ENCODE measurements around the gene PDZK1. TPM values are rescaled to one million over a fixed set of nuclear protein-coding genes. Genes with fewer than 3 reads are reported as not detected.
"Not testable (repeated sequence)": the region's sequence is repeated elsewhere in the genome, so short reads cannot be mapped to it uniquely, and the experiment has no call there.

The PDZK1 gene
- total and polyA plus RNA-seq, 10 donors, result 0.26 to 0.63 (median 0.37) TPM; not detected in 4

DNA sequence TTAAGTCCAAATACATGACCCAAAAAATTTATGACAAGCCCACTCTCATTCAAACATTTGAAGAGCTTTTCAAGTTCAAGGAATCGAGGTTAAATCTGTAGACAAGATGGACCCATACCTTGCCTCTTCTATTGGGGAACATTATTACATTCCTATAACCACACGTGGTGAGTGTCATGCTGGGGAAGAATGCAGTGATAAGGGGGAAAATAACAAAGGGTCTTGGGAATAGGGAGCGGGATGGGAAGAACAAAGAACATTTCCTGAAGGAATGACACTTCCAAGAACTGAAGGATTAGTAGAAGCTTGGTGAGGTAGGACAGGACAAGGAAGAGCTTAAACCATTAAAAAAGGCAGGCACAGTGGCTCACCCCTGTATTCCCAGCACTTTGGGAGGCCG is 18.8 kb downstream of the PDZK1 start:
- intact Hi-C loops (cut with DNase I; ENCODE audit: low total_unique reads), result no loop called here
- H3K27me3 ChIP-seq (replicated peaks in 1 of 7), result no peaks in the 10 kb centered on the region
- no peak overlapping the region for H3K4me3 ChIP-seq
- peaks cover 0 to 29% (median 17%) of the 10 kb centered on the region in 6 donors for H3K4me1 ChIP-seq
- H3K36me3 ChIP-seq, result no peaks in the 10 kb centered on the region
- no peak for DNase-seq
- peak overlapping the region in 1 of 8 donors; percentile 44 for H3K27ac ChIP-seq
- TF ChIP-seq CTCF (IDR thresholded peaks at IDR 0.05 in 8 of 11, conservative IDR thresholded peaks at IDR 0.05 in 3 of 11) (no peak), POLR2A (IDR thresholded peaks at IDR 0.05) (no peak), POLR2AphosphoS5 (IDR thresholded peaks at IDR 0.05) (no peak)
- H3K9me3 ChIP-seq, result no peaks in the 10 kb centered on the region
- 82 to 86% (median 85%) methylated on average over 4 of the region's 4 CpGs for WGBS, 5 donors

- H3K9me3 ChIP-seq; H3K4me3 ChIP-seq; DNase-seq; H3K27ac ChIP-seq; intact Hi-C loops (cut with DNase I; ENCODE audit: low total_unique reads); H3K36me3 ChIP-seq; H3K27me3 ChIP-seq (replicated peaks in 1 of 7): not testable (repeated sequence)
- H3K4me1 ChIP-seq, result peaks cover 0 to 27% (median 15%) of the 10 kb centered on the region in 6 donors
- 29 to 85% (median 62%) methylated on average over 1 of the region's 1 CpG; no CpG with 5 or more reads in 1 of the 5 donors for WGBS, 5 donors
These were observed 21.1 kb downstream of the PDZK1 start for GRCh38 chr1:145686078-145686477.

- DNase-seq; H3K27ac ChIP-seq; H3K36me3 ChIP-seq; H3K9me3 ChIP-seq; H3K27me3 ChIP-seq (replicated peaks in 1 of 7); H3K4me3 ChIP-seq; intact Hi-C loops (cut with DNase I; ENCODE audit: low total_unique reads): not testable (repeated sequence)
- H3K4me1 ChIP-seq, result peaks cover 0 to 15% (median 2%) of the 10 kb centered on the region in 6 donors
- WGBS, 5 donors, result 94 to 100% (median 97%) methylated on average over 2 of the region's 3 CpGs; no CpG with 5 or more reads in 2 of the 5 donors
These were observed 22.3 kb downstream of the PDZK1 start for GRCh38 chr1:145684858-145685257.

GRCh38 chr1:145673217-145673616 is 34.0 kb downstream of the PDZK1 start:
- not testable (repeated sequence) for H3K4me3 ChIP-seq, H3K36me3 ChIP-seq
- WGBS, 5 donors, result no CpG with 5 or more reads among the region's 1 CpG

GRCh38 chr1:145670995-145671745 is 36.0 kb downstream of the PDZK1 start:
- H3K9me3 ChIP-seq; H3K36me3 ChIP-seq; intact Hi-C loops (cut with DNase I; ENCODE audit: low total_unique reads); H3K27me3 ChIP-seq (replicated peaks in 1 of 7); H3K4me3 ChIP-seq; DNase-seq; H3K4me1 ChIP-seq; H3K27ac ChIP-seq: not testable (repeated sequence)
- 88 to 100% (median 92%) methylated on average over 1 to 2 of the region's 3 CpGs for WGBS, 5 donors

More at GRCh38 chr1:145673217-145673616, 34.0 kb downstream of the PDZK1 start:
- H3K9me3 ChIP-seq; intact Hi-C loops (cut with DNase I; ENCODE audit: low total_unique reads); DNase-seq; H3K4me1 ChIP-seq; H3K27ac ChIP-seq; H3K27me3 ChIP-seq (replicated peaks in 1 of 7): not testable (repeated sequence)

DNA sequence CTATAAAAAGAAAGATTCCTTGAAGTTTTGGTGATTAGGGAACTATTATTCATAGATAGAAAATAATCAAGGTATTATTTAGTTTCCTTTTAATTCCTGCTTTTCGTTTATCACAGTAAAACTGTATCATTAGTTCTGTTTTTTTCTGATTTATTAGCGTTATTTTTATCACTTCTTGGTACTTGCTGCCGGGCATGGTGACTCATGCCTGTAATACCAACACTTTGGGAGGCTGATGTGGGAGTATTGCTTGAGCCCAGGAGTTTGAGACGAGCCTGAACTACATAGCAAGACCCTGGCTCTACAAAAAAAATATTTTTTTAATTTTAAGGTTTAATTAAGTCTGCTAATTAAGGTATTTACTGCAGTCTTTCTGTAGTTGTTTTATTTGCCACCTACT is 42.2 kb downstream of the PDZK1 start:
- 56 to 73% (median 67%) methylated on average over 3 to 4 of the region's 4 CpGs for WGBS, 5 donors
- H3K4me3 ChIP-seq, H3K4me1 ChIP-seq: not testable (repeated sequence)

DNA sequence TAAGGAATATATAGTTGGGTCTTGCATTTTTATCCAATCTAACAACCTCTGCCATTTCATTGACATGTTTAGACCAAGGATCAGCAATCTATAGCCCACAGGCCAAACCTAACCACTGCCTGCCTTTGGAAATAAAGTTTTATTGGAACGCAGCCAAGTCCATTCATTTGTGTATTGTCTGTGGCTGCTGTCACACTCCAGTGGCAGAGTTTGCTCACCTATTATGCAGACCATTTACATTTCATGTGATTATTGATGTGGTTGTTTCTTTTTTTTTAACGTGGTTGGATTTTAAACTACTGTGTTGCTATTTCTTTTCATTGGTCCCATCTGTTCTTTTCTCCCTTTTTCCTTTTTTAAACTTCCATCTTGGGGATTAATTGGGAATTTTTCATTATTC is 44.7 kb downstream of the PDZK1 start:
- intact Hi-C loops (cut with DNase I; ENCODE audit: low total_unique reads); H3K27ac ChIP-seq; DNase-seq; H3K4me1 ChIP-seq; H3K27me3 ChIP-seq (replicated peaks in 1 of 7); H3K4me3 ChIP-seq; H3K9me3 ChIP-seq: not testable (repeated sequence)
- H3K36me3 ChIP-seq, result peaks cover 0 to 11% (median 6%) of the 10 kb centered on the region in 6 donors
- WGBS, 5 donors, result 63 to 74% (median 68%) methylated on average over 2 of the region's 2 CpGs

More for the DNA sequence above, 42.2 kb downstream of the PDZK1 start:
- intact Hi-C loops (cut with DNase I; ENCODE audit: low total_unique reads); H3K36me3 ChIP-seq; H3K27ac ChIP-seq; H3K27me3 ChIP-seq (replicated peaks in 1 of 7); DNase-seq; H3K9me3 ChIP-seq: not testable (repeated sequence)

- DNase-seq; H3K4me1 ChIP-seq; intact Hi-C loops (cut with DNase I; ENCODE audit: low total_unique reads); H3K9me3 ChIP-seq; H3K4me3 ChIP-seq; H3K27me3 ChIP-seq (replicated peaks in 1 of 7); H3K27ac ChIP-seq: not testable (repeated sequence)
- H3K36me3 ChIP-seq, result peaks cover 0 to 22% (median 6%) of the 10 kb centered on the region in 6 donors
- WGBS, 5 donors, result 84 to 98% (median 92%) methylated on average over 2 to 5 of the region's 7 CpGs
These were observed 50.8 kb downstream of the PDZK1 start for GRCh38 chr1:145656245-145656943.

- intact Hi-C loops (cut with DNase I; ENCODE audit: low total_unique reads); H3K27me3 ChIP-seq (replicated peaks in 1 of 7); H3K9me3 ChIP-seq; H3K4me3 ChIP-seq; H3K27ac ChIP-seq; DNase-seq; H3K4me1 ChIP-seq: not testable (repeated sequence)
- H3K36me3 ChIP-seq, result peaks cover 0 to 15% (median 0%) of the 10 kb centered on the region in 6 donors
- no CpG with 5 or more reads among the region's 1 CpG for WGBS, 5 donors
These were observed 63.2 kb downstream of the PDZK1 start for GRCh38 chr1:145643990-145644389.

GRCh38 chr1:145641886-145642285 is 65.3 kb downstream of the PDZK1 start:
- H3K36me3 ChIP-seq; H3K27ac ChIP-seq; H3K4me3 ChIP-seq; H3K27me3 ChIP-seq (replicated peaks in 1 of 7); H3K9me3 ChIP-seq; intact Hi-C loops (cut with DNase I; ENCODE audit: low total_unique reads); H3K4me1 ChIP-seq; DNase-seq: not testable (repeated sequence)
- WGBS, 5 donors, result 92 to 100% (median 100%) methylated on average over 1 of the region's 2 CpGs
